ACHN (cell line): ENCODE results near the gene BBX.

Source experiments
- DNase-seq: peaks from one replicate; pipeline ENCODE4 v3.0.0-alpha.2; 2015
- in situ Hi-C: cut with HindIII; loops from 2 replicates; pipeline ENCODE4 v1.10.0; 2017; ENCODE audit warnings: low sequenced_read_pairs, low pct_ligation_motif_present, low pct_unique_long_range_greater_than_20kb

Gene BBX

GRCh38 chr3:107633327-107634098 is 110.8 kb downstream of the BBX start:
- no peak for DNase-seq

GRCh38 chr3:107634099-107634489 is 111.3 kb downstream of the BBX start:
- no peak for DNase-seq
- in situ Hi-C loops, result no loop called here

More at GRCh38 chr3:107633327-107634098, 110.8 kb downstream of the BBX start:
- in situ Hi-C loops, result no loop called here

GRCh38 chr3:107637416-107638183 is 114.8 kb downstream of the BBX start:
- in situ Hi-C loops, result no loop called here
- DNase-seq, result peak; percentile 16

GRCh38 chr3:107641572-107642307 is 119.0 kb downstream of the BBX start:
- no peak for DNase-seq
- in situ Hi-C loops, result no loop called here

GRCh38 chr3:107643038-107643883 is 120.5 kb downstream of the BBX start:
- in situ Hi-C loops, result no loop called here
- DNase-seq, result peak; percentile 21

GRCh38 chr3:107644631-107645030 is 121.9 kb downstream of the BBX start:
- no peak for DNase-seq
- in situ Hi-C loops, result no loop called here

GRCh38 chr3:107650788-107651187 is 128.0 kb downstream of the BBX start:
- in situ Hi-C loops, result no loop called here
- DNase-seq, result no peak

- in situ Hi-C loops, result no loop called here
- no peak for DNase-seq
Measured at GRCh38 chr3:107651782-107652181, 129.0 kb downstream of the BBX start.

DNA sequence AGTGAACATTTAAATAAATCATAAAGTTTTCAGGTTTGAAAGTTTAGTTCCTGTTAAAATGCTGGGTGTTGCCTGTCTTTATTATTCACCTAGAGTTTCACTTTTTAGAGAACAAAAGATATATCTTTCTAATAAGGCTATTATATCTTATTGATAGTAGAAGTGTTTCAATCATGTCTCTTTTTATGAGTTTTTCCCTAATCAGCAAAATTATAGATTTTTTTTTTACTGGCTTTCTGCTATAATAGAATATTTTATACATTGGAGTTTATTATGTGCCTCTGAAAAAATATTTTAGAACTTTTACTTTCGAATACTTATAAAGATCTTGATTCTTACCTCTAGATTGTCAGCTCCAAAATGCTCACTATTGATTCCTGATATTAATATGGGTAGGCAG is 131.5 kb downstream of the BBX start:
- DNase-seq, result no peak
- in situ Hi-C loops, result no loop called here

DNA sequence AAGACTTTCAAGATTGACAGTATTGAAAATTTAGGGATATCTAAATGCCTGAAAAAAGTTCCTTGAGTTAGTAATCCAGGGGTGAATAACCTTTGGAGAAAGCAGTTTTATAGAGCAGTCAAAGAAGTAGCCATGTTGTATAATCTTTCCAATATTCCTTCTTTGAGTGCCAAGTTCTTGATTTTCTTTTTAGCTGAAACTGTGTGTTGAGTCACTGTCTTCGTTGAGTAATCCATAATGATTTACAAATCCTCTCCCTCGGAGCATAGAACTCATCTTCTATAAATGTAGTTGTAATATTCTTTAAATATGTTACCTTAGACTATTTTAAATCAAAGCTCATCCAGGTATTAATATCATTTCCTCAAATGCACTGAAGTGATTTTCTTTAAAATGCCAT is 135.2 kb downstream of the BBX start:
- in situ Hi-C loops, result no loop called here
- DNase-seq, result peak; percentile 22

- in situ Hi-C loops, result no loop called here
Measured at GRCh38 chr3:107660306-107660976, 137.7 kb downstream of the BBX start.

DNA sequence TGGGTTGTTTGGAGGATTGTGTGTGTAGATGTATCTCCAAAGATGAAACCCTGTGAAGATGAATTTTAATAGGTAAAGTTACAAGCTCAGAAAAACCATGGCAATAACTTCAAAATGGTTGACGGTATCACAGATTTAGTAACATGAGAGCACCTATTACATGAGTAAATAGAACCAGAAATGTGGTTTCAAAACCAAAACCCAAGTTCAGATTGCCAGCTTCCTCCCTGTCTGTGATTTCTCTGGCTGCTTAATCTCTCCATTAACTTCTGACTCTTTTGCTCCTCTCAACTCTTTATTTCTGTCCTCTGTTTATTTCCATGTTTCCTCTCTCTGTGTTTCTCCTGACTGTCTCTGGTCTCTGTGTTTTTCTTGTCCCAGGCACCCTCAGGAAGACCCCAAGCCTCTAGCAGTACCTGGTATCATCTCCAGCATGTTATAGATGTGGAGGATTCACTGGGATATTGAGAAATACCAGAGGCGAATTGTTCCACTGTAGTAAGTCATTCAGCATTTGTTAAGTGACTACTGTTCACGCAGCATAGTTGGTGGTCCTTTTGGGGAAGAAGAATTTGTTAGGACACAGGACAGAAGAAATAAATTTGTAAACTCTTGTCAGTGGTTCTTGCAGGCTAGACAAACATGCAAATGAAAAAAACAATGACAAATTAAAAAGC is 138.8 kb downstream of the BBX start:
- DNase-seq, result no peak
- in situ Hi-C loops, result no loop called here

More at GRCh38 chr3:107660306-107660976, 137.7 kb downstream of the BBX start:
- peak; percentile 52 for DNase-seq

GRCh38 chr3:107662124-107662507 is 139.4 kb downstream of the BBX start:
- in situ Hi-C loops, result no loop called here
- DNase-seq, result no peak

DNA sequence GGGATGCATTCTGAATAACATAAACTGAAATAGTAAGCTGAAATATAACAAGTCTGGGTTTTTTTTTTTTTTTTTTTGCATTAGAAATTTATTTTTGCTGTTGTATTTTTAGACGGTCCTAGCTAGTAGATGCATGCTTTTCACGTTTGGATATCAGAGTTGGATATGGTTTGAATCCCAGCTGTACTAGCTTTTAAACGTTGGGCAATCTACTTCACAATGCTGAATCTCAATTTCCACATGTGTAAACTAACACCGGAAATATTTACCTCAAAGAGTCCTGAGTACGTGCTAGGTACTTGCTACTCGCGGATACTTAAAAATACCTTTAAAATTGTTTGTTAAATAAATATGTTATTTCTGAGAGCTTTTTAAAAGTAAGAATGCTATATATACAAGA is 139.8 kb downstream of the BBX start:
- in situ Hi-C loops, result no loop called here
- no peak for DNase-seq

GRCh38 chr3:107663266-107663665 is 140.5 kb downstream of the BBX start:
- DNase-seq, result no peak
- in situ Hi-C loops, result no loop called here

- no peak for DNase-seq
- in situ Hi-C loops, result no loop called here
Measured at GRCh38 chr3:107664614-107665013, 141.9 kb downstream of the BBX start.

- in situ Hi-C loops, result no loop called here
Measured at GRCh38 chr3:107665351-107665750, 142.6 kb downstream of the BBX start.

More at GRCh38 chr3:107665351-107665750, 142.6 kb downstream of the BBX start:
- DNase-seq, result no peak
